GM19351 (cell line): ENCODE results near the gene NPIPA8.
"Not testable (repeated sequence)": the region's sequence is repeated elsewhere in the genome, so short reads cannot be mapped to it uniquely, and the experiment has no call there.

ENCODE experiments used
- ATAC-seq: cut with Tn5 transposase; IDR thresholded peaks from one replicate; pipeline ENCODE4 v1.9.1; 2021; ENCODE audit warnings: mild to moderate bottlenecking, moderate library complexity; ENCODE audit not compliant: unreplicated experiment

NPIPA8 gene

DNA sequence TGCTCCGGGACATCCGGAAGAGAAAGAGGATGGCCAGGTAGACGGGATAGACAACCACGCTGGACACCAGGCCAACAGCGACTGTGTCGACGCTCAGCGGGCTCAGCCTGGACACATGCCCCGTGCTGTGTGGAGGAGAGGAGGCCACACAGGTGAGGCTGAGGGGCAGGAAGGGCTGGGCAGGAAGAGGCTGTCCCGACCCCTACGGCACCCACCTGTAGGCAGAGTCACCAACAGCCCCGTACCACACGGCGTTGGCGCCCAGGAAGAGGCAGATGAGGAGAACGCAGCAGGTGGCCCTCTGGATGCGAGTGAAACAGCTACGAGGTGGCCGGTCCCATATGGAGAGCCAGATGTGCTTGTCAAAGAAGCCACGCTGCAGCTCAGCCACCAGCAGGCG, at the start of gene NPIPA8:
Gene NPIPA8 (minus strand): TSS at position 101 of the 400 bp plus-strand sequence. CDS start 4,074 bp downstream, outside the sequence.
- ATAC-seq, result not testable (repeated sequence)

- not testable (repeated sequence) for ATAC-seq
Observed at GRCh38 chr16:18385285-18385684, 48.7 kb upstream of the NPIPA8 start.

DNA sequence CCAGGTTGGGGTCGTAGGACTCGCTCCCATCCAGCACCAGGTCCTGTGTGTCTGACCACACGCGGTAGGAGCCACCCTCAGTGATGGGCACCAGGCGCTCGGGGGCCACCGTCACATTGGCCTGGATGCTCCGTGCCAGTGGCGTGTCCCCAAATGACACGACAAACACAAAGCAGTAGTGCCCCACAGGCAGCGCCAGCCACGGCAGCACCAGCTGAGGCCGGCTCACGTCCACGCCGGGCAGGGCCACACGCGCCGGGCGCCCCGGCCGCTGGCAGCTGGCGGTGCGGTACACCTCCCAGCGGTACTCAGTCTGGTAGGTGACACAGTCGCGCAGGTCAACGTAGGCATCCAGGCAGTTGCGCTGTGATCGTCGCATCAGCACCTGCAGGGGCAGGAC, 48.3 kb upstream of the NPIPA8 start:
- not testable (repeated sequence) for ATAC-seq

DNA sequence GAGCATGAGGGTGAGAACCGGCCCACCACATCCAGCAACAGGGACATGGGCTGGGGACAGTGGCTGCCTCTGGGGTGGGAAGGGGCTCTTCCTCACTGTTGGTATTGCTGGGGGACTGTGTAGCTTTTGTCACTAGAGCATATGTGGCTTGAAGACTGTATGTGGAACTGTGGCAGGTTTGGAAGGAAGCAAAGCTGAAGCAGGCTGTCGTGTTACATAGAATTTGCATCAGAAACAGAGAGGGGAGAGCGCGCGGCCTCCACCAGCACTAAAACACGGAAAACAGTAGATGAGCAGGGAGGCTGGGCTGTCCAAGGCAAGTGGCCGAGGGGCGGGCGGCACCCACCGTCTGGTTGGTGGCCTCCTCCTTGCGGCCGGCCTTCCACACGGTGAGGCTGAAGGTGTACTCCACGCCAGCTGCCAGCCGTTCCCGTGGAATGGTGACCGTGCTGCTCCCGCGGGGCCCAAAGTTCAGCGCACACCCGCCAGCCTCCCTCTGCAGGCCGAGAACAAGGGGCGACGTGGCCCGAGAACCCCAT, 47.6 kb upstream of the NPIPA8 start:
- ATAC-seq, result not testable (repeated sequence)

DNA sequence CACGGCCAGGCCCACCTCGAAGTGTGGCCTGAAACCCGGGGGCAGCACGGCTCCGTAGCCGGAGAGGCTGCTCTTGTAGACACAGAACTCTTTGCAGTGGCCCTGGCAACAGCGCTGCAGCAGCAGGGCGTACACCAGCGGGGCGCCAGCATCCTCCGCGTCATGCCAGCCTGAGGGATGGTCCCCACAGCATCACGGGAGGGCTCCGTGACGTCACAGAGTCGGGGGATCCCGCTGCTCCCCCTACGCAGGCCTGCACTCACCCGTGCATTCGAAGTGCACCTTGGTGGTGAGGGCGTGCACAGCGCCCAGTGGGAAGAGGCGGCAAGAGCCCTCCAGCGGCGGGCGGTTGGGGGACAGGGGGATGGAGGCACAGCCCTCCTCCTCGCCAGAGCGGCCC, 46.2 kb upstream of the NPIPA8 start:
- not testable (repeated sequence) for ATAC-seq

GRCh38 chr16:18347742-18348141, 11.2 kb upstream of the NPIPA8 start:
- ATAC-seq, result not testable (repeated sequence)

- not testable (repeated sequence) for ATAC-seq
Observed at GRCh38 chr16:18346993-18347392, 10.5 kb upstream of the NPIPA8 start.

DNA sequence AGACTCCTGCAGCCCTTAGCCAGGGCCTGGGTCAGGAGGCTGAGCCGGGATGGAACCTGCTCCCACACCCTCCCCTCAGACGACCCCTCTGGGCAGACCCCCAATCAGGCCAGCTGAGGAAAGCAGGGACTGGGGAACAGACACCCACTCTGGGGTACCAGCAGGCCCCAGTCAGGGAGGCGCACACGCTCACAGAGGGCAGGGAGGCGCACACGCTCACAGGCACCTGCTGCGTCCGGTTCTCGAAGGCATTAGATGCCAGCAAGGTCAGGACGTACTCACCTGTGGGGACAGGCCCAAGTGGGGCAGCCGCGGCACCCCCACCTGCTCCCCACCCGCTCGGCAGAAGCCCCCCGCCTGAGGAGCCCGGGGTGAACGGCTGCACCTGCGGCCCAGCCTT, 8.1 kb upstream of the NPIPA8 start:
- ATAC-seq, result not testable (repeated sequence)

- not testable (repeated sequence) for ATAC-seq
Observed at GRCh38 chr16:18341986-18342385, 5.5 kb upstream of the NPIPA8 start.

DNA sequence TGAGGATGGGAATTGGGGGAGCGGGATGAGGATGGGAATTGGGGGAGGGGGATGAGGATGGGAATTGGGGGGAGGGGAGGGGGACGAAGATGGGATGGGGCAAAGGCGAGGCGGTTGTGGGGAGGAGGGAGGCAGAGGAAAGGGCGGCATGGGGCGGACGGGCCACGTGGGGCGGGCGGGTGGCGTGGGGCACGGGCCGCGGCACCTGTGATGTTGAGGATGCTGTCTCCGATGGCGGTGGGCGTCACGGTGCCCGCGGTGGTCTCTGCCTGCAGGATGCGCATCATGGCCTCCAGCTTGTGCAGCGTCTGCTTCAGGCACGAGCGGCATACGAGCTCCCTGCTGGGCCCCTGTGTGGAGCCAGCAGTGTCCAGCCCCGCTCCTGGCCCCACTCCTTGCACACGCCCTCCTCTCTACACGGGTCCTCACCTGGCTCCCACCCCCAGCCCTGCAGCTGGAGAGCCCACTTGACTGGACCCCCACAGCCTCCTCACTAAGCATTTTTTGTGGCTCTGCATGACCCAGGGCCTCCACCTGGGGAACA, 5.0 kb upstream of the NPIPA8 start:
- ATAC-seq, result not testable (repeated sequence)

DNA sequence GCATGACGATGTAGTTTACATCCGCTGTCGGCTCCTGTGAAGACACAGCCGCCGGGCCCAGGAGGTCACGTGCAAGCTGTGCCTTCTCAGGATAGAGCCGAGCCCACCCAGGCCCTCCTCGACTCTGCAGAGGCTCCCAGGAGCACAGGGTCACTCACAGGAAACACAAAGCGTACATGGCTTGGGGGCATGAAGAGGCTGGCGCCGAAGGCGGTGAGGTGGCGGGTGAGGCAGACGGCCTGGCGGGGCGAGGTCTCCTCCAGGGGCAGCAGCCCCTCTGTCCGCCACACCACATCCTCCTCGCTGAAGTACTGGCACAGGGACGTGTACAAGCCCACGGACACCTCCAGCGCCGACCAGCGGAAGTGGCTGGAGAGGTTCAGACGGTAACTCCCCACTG, 2.7 kb upstream of the NPIPA8 start:
- ATAC-seq, result not testable (repeated sequence)

GRCh38 chr16:18311811-18312210, 24.7 kb downstream of the NPIPA8 start:
- ATAC-seq, result not testable (repeated sequence)

- ATAC-seq, result not testable (repeated sequence)
Observed at GRCh38 chr16:18309159-18309558, 27.4 kb downstream of the NPIPA8 start.

DNA sequence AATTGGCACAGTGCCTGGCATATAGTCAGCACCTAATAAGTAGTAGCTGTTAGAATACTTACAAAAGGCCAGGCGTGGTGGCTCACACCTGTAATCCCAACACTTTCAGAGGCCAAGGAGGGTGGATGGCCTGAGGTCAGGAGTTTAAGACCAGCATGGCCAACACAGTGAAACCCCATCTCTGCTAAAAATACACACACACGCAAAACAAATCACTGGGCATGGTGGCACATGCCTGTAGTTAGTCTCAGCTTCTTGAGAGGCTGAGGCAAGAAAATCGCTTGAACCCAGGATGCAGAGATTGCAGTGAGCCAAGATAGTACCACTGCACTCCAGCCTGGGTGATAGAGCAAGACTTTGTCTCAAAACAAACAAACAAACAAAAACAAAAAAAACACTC, 29.3 kb downstream of the NPIPA8 start:
- ATAC-seq, result not testable (repeated sequence)

DNA sequence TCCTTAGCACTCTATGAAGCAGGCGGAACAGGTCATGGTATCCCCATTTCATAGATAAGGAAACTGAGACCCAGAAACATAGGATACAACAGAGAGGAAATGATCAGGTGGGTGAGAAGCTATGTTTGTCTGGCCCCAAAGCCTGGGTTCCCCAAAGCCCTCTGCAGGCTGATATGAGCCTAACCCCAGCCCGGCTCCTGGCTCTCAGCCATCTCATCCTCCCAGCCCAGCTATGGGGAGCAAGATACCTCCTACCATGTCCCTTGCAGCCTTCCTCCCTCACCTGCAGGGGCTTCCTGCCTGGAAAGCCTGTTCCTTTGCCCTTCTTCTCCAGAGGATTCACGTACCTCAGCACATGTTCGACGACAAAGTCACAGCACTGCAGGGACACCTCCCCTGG, 30.5 kb downstream of the NPIPA8 start:
- ATAC-seq, result not testable (repeated sequence)

GRCh38 chr16:18303059-18303706, 33.4 kb downstream of the NPIPA8 start:
- ATAC-seq, result not testable (repeated sequence)

DNA sequence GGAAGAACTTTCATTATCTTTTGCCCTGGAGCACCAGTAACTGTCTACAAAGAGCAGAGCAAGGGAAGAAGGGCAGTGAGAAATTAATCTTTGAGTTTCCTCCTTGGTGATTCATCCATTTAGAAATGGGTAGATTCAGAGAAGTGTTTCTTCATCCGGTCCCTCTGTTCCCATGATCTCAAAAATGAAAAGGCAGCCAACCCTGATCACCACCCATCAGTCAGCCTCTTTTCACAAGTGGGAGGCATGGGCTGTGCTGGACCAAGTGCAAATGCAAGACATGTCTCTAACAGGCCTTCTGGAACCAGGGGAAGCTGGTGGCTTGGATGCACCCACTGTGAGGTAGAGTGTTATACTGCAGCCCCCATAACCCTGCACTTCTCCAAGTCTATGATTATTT, 38.8 kb downstream of the NPIPA8 start:
- ATAC-seq, result not testable (repeated sequence)

DNA sequence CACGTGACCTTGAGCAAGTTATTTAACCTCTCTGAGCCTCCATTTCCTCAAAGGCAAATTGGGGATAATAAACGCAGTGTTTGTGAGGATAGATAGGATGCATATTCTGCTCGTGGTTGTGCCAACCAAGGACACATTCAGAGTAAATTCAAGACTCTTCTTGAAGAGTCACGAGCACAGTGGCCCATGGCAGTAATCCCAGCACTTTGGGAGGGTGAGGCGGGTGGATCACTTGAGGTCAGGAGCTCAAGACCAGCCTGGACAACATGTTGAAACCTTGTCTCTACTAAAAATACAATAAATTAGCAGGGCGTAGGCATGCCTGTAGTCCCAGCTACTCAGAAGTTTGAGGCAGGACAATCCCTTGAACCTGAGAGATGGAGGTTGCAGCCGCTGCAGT, 39.6 kb downstream of the NPIPA8 start:
- not testable (repeated sequence) for ATAC-seq

- not testable (repeated sequence) for ATAC-seq
Observed at GRCh38 chr16:18294371-18294770, 42.2 kb downstream of the NPIPA8 start.

GRCh38 chr16:18293337-18293956, 43.1 kb downstream of the NPIPA8 start:
- not testable (repeated sequence) for ATAC-seq

DNA sequence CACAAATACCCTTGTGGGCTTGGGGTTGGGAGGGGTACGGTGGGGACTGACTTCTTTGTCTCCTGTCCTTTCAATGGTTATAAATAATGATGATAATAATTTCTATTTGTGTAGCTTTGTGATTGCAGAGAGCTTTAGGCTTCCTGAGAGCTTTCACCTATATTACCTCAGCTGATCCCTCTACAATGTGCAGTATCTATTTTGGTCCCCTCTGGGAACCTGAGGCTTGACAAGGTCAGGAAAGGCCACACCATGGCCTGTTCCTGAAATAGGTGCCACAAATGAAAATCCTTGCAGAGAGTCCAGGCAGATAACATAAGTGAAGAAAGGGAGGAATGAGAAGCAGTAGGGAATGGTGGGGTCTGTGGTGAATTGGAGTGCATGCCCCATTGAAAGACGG, 45.6 kb downstream of the NPIPA8 start:
- not testable (repeated sequence) for ATAC-seq

GRCh38 chr16:18286342-18286741, 50.2 kb downstream of the NPIPA8 start:
- not testable (repeated sequence) for ATAC-seq
